Rectal smooth muscle tissue (tissue), 1 donor: ENCODE measurements around the gene XBP1.

Experiments
- H3K27ac ChIP-seq: one replicate; pipeline ENCODE4 v1.7.0; 2013; ENCODE audit warnings: low read depth, low read length, inconsistent platforms
- H3K27me3 ChIP-seq: one replicate; pipeline ENCODE4 v1.7.0; 2013; ENCODE audit warnings: low read length; ENCODE audit not compliant: control insufficient read depth, insufficient read depth
- H3K36me3 ChIP-seq: one replicate; pipeline ENCODE4 v1.7.0; 2013; ENCODE audit warnings: low read length; ENCODE audit not compliant: control insufficient read depth, insufficient read depth
- H3K4me1 ChIP-seq: one replicate; pipeline ENCODE4 v1.7.0; 2013; ENCODE audit warnings: low read length; ENCODE audit not compliant: control insufficient read depth, insufficient read depth
- H3K4me3 ChIP-seq: one replicate; pipeline ENCODE4 v1.7.0; 2013; ENCODE audit warnings: low read length
- H3K9ac ChIP-seq: one replicate; pipeline ENCODE4 v1.7.0; 2013; ENCODE audit warnings: low read length

Gene XBP1

GRCh38 chr22:28795071-28795693 is 5.2 kb downstream of the XBP1 start:
- Histone ChIP-seq H3K4me3 (no peak overlapping the region), H3K27ac (no peak overlapping the region), H3K4me1 (peaks cover 7% of the 10 kb centered on the region), H3K9ac (no peak overlapping the region), H3K27me3 (no peaks in the 10 kb centered on the region), H3K36me3 (peaks cover 29% of the 10 kb centered on the region)

DNA sequence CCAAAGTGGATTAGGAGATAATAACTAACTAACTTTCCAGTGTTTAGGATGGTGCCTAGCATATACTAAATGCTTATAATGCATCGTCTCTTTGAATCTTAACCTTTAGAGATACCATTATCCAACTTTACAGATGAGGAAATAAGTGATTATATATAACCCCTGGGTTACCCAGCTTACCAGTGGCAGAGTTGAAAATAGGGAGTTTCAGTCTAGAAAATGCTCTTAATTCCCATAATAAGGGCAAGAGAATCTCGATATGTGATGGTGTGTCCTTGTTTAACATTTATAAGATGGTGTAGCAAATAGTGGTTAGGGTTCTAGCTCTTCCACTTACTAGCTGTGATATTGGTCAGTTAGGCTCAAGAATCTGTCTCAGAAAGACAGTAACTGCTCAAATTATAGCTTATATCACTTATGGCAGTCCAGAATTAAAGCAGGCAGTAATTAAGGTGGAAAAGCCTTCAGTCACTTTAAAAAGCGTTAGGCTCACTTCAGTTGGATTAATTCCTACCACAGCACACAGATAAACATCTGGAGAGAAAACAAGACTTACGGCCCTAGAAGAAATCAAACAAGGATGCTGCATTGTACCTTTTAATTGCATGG is 6.3 kb downstream of the XBP1 start:
- peaks cover 7% of the 10 kb centered on the region for H3K4me1 ChIP-seq

GRCh38 chr22:28792491-28793383 is 7.6 kb downstream of the XBP1 start:
- Histone ChIP-seq H3K4me1 (peaks cover 2% of the 10 kb centered on the region), H3K4me3 (no peak overlapping the region), H3K27me3 (no peaks in the 10 kb centered on the region), H3K36me3 (peaks cover 29% of the 10 kb centered on the region), H3K27ac (no peak overlapping the region), H3K9ac (no peak overlapping the region)

More for the DNA sequence above, 6.3 kb downstream of the XBP1 start:
- no peak overlapping the region for H3K4me3 ChIP-seq
- no peaks in the 10 kb centered on the region for H3K27me3 ChIP-seq
- H3K27ac ChIP-seq, result no peak overlapping the region
- H3K9ac ChIP-seq, result no peak overlapping the region
- H3K36me3 ChIP-seq, result peaks cover 29% of the 10 kb centered on the region

DNA sequence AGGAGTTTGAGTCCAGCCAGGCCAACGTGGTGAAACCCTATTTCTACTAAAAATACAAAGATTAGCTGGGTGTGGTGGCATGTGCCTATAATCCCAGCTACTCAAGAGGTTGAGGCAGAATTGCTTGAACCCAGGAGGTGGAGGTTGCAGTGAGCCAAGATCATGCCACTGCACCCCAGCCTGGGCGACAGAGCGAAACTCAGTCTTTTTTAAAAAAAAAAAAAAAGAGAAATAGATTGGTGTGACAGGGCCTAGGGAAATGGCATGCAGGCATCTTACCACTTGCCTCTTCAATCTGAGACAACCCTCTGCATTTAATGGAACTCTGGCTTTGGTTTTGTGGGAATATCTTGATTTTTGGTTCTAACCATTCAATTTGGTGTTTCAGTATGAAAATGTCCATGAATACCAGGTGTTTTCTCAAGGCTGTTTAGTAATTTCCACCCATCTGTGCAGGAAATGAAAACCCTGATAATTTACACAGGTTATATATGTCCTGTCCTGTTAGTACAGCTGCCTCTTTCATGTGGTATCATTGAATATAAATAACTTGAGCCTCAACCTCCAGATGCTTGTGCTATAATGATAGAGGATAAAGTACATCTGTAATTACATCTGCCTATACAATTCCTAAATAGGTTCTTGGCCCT is 8.4 kb downstream of the XBP1 start:
- Histone ChIP-seq H3K4me3 (no peak overlapping the region), H3K9ac (no peak overlapping the region), H3K36me3 (peaks cover 29% of the 10 kb centered on the region), H3K27me3 (no peaks in the 10 kb centered on the region), H3K27ac (no peak overlapping the region), H3K4me1 (no peaks in the 10 kb centered on the region)

DNA sequence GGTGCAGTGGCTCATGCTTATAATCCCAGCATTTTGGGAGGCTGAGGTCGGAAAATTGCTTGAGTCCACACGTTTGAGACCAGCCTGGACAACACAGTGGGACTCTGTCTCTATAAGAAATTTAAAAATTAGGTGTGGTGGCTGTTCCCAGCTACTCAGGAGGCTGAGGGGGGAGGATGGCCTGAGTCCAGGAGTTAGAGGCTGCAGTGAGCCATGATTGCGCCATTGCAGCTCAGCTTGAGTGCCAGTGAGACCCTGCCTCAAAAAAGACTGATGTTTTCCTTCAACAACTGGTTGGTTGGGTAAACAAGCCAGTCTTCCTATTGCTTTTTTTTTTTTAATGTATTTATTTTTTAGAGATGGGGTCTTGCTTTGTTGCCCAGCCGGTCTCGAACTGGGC is 9.2 kb downstream of the XBP1 start:
- H3K36me3 ChIP-seq, result peaks cover 23% of the 10 kb centered on the region
- no peak overlapping the region for H3K9ac ChIP-seq
- H3K27me3 ChIP-seq, result no peaks in the 10 kb centered on the region
- no peaks in the 10 kb centered on the region for H3K4me1 ChIP-seq
- no peak overlapping the region for H3K27ac ChIP-seq
- no peak overlapping the region for H3K4me3 ChIP-seq

GRCh38 chr22:28788601-28789000 is 11.8 kb downstream of the XBP1 start:
- Histone ChIP-seq H3K27ac (no peak overlapping the region), H3K27me3 (no peaks in the 10 kb centered on the region), H3K9ac (no peak overlapping the region), H3K4me3 (no peak overlapping the region), H3K4me1 (peaks cover 17% of the 10 kb centered on the region), H3K36me3 (peaks cover 6% of the 10 kb centered on the region)

DNA sequence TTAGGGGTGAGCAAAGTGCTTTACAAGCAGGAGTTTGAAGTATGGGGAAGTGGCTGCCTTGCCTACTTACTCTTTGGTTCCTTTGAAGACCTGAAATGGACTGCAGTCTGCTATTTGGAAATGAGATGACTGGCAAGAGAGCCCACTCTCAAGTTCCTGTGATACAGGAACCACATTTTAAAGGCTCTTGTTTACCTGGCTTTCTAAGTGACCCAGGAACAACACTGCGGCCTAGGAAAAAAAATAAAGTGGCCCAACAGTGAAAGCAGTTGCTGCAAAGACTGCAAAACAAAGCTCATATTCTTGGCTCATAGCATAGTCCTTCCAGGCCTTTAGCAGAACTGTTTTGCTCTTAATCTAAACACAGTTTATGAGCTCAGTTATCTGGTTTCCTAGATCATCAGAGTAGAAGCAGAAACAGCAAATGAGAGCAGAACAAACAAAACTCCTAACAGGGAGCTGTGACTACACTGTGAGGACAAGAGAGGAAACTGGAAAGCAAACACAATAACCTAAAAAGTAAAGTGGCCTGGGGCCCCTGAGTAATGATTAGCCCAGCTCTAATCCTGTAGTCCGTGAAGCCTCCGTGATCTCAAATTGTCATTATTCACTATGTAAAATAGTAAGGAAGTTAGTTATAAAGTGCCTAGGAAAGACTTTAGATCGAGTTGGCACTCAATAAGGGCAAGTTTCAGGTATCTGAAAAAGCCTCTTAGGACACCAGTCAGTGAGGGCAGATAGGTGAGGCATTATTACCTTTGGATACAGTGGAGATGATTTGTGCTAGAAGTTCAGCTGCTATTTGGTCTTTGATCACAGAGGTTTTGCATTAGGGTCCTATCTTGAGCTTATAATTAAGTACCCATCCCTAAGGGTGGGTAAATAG is 16.3 kb downstream of the XBP1 start:
- peaks cover 14% of the 10 kb centered on the region for H3K36me3 ChIP-seq
- no peaks in the 10 kb centered on the region for H3K27me3 ChIP-seq
- H3K4me1 ChIP-seq, result peaks cover 31% of the 10 kb centered on the region
- no peak overlapping the region for H3K9ac ChIP-seq
- peak overlapping the region; percentile 85 for H3K27ac ChIP-seq
- H3K4me3 ChIP-seq, result peak overlapping the region; percentile 3

DNA sequence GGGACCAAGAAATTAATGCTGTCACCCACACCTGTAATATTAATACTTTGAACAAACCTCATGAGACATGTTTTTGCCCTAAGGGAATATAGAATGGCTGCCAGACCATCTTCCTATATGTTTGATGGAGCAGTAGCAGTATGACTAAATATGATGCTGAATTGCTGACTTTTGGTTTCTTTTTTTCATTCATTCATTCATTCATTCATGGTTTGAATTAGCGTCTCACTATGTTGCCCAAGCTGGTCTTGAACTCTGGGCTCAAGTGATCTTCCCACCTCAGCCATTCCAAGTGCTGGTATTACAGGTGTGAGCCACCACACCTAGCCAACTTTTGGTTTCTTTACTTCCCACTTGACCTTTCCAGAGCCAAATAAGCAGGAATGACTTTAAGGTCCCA is 20.1 kb downstream of the XBP1 start:
- Histone ChIP-seq H3K4me1 (peaks cover 27% of the 10 kb centered on the region), H3K27ac (no peak overlapping the region), H3K36me3 (peaks cover 18% of the 10 kb centered on the region), H3K27me3 (no peaks in the 10 kb centered on the region), H3K4me3 (no peak overlapping the region), H3K9ac (no peak overlapping the region)

DNA sequence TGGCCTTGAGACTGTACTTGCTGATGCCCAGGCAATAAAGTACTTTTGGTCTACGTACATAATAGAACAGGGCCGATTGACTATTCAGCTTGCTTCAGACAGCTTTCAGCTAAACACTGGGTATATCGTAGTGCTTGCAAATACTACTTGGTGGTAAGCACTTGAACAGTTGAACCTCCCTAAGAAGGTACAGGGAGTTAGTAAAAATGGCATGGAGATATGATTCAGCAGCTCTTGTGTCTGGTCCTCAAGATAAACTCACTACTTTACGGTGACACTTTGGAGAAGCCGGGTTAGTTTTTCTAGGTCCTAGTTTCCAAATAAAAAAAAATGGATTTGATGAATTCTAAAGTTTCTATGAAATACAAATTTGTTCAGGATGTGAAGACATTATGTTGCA is 20.5 kb downstream of the XBP1 start:
- peaks cover 25% of the 10 kb centered on the region for H3K4me1 ChIP-seq
- peak overlapping the region; percentile 55 for H3K27ac ChIP-seq
- no peaks in the 10 kb centered on the region for H3K27me3 ChIP-seq
- no peak overlapping the region for H3K4me3 ChIP-seq
- peaks cover 17% of the 10 kb centered on the region for H3K36me3 ChIP-seq
- H3K9ac ChIP-seq, result no peak overlapping the region

- Histone ChIP-seq H3K27me3 (no peaks in the 10 kb centered on the region), H3K27ac (no peak overlapping the region), H3K4me3 (no peak overlapping the region), H3K4me1 (peaks cover 3% of the 10 kb centered on the region), H3K36me3 (peaks cover 5% of the 10 kb centered on the region), H3K9ac (no peak overlapping the region)
These were observed 26.0 kb downstream of the XBP1 start for GRCh38 chr22:28774378-28774777.

- Histone ChIP-seq H3K27me3 (no peaks in the 10 kb centered on the region), H3K4me3 (peak overlapping the region; percentile 80), H3K4me1 (peaks cover 3% of the 10 kb centered on the region), H3K9ac (peak overlapping the region; percentile 69), H3K27ac (peak overlapping the region; percentile 93), H3K36me3 (peaks cover 2% of the 10 kb centered on the region)
These were observed 26.9 kb downstream of the XBP1 start for GRCh38 chr22:28773461-28773867.
